Stimulated activated CD8-positive, alpha-beta memory T cell treated with anti-CD3 and anti-CD28 coated beads, Interleukin-12 subunit alpha, Interleukin-12 subunit beta, amount 100 ng/mL, for 1 hour (primary cell): ENCODE data around the gene MFRP.
"Not testable (repeated sequence)": the region's sequence is repeated elsewhere in the genome, so short reads cannot be mapped to it uniquely, and the experiment has no call there.

Source experiments
- DNase-seq: peaks from one replicate; pipeline ENCODE4 v3.0.0-alpha.2; 2020; ENCODE audit warnings: low read depth

The MFRP gene

GRCh38 chr11:119346605-119347004 lies at the start of gene MFRP:
Gene MFRP, minus strand, starts transcription at chr11:119346705. Its CDS starts 192 bp downstream, at chr11:119346513.
- no peak for DNase-seq

GRCh38 chr11:119391275-119391674 lies 44.8 kb upstream of the MFRP start:
- DNase-seq: no peak

GRCh38 chr11:119389611-119390254 lies 43.2 kb upstream of the MFRP start:
- DNase-seq: no peak

- no peak for DNase-seq
Observed at GRCh38 chr11:119388103-119388502, 41.6 kb upstream of the MFRP start.

GRCh38 chr11:119384332-119384731 lies 37.8 kb upstream of the MFRP start:
- no peak for DNase-seq

- DNase-seq: not testable (repeated sequence)
Observed at GRCh38 chr11:119382513-119382912, 36.0 kb upstream of the MFRP start.

GRCh38 chr11:119382101-119382500 lies 35.6 kb upstream of the MFRP start:
- DNase-seq: no peak

GRCh38 chr11:119381181-119381988 lies 34.9 kb upstream of the MFRP start, which contains the start of gene USP2:
Gene USP2, minus strand, starts transcription at chr11:119381690. Its CDS starts 8,210 bp downstream, at chr11:119373480.
- peak; percentile 91 for DNase-seq

- DNase-seq: no peak
Observed at GRCh38 chr11:119380827-119381180, 34.3 kb upstream of the MFRP start.

- no peak for DNase-seq
Observed at GRCh38 chr11:119380160-119380826, 33.8 kb upstream of the MFRP start.

- no peak for DNase-seq
Observed at GRCh38 chr11:119378851-119379465, 32.5 kb upstream of the MFRP start.

- DNase-seq: no peak
Observed at GRCh38 chr11:119377961-119378667, 31.6 kb upstream of the MFRP start.

GRCh38 chr11:119377112-119377901 lies 30.8 kb upstream of the MFRP start:
- DNase-seq: no peak

- DNase-seq: no peak
Observed at GRCh38 chr11:119376197-119376847, 29.8 kb upstream of the MFRP start.

- DNase-seq: no peak
Observed at GRCh38 chr11:119375337-119376196, 29.1 kb upstream of the MFRP start.

- no peak for DNase-seq
Observed at GRCh38 chr11:119374632-119375336, 28.3 kb upstream of the MFRP start.

- no peak for DNase-seq
Observed at GRCh38 chr11:119373921-119374631, 27.6 kb upstream of the MFRP start.
